Mesendoderm (in vitro differentiated cells): ENCODE results near the gene EID2B.

Experiments used
- DNase-seq: peaks from one replicate; pipeline ENCODE4 v3.0.0; 2013
- H2AK5ac ChIP-seq: 2 replicates; pipeline ENCODE4 v1.6.1; 2013; ENCODE audit warnings: low read length, inconsistent platforms
- H2BK120ac ChIP-seq: 2 replicates; pipeline ENCODE4 v1.6.1; 2013; ENCODE audit warnings: low read depth, mild to moderate bottlenecking, low read length, moderate library complexity, mixed read lengths
- H2BK15ac ChIP-seq: replicated peaks from 2 replicates; pipeline ENCODE4 v1.6.1; 2013; ENCODE audit warnings: low read depth, mild to moderate bottlenecking, moderate library complexity
- H2BK5ac ChIP-seq: 2 replicates; pipeline ENCODE4 v1.6.1; 2013; ENCODE audit warnings: low read length, inconsistent platforms
- H3K18ac ChIP-seq: 2 replicates; pipeline ENCODE4 v1.6.1; 2013; ENCODE audit warnings: mild to moderate bottlenecking, low read length, mixed read lengths
- H3K23ac ChIP-seq: one replicate; pipeline ENCODE4 v1.6.1; 2013; ENCODE audit warnings: low read length
- H3K27ac ChIP-seq: 2 replicates; pipeline ENCODE4 v1.5.1; 2013; ENCODE audit warnings: low read depth, mild to moderate bottlenecking, inconsistent platforms, low read length, moderate library complexity
- H3K27me3 ChIP-seq: 2 replicates; pipeline ENCODE4 v1.6.1; 2013; ENCODE audit warnings: low read length, control low read depth, mild to moderate bottlenecking, inconsistent platforms; ENCODE audit not compliant: insufficient read depth, poor library complexity
- H3K36me3 ChIP-seq: 2 replicates; pipeline ENCODE4 v1.6.1; 2013; ENCODE audit warnings: low read length, inconsistent platforms; ENCODE audit not compliant: control insufficient read depth, insufficient read depth
- H3K4ac ChIP-seq: one replicate; pipeline ENCODE4 v1.6.1; 2013; ENCODE audit warnings: low read depth, mild to moderate bottlenecking, low read length, moderate library complexity
- H3K4me1 ChIP-seq: 2 replicates; pipeline ENCODE4 v1.6.1; 2013; ENCODE audit warnings: low read depth, low read length, inconsistent platforms; ENCODE audit not compliant: control insufficient read depth
- H3K4me2 ChIP-seq: 2 replicates; pipeline ENCODE4 v1.6.1; 2013; ENCODE audit warnings: low read length
- H3K4me3 ChIP-seq: 2 replicates; pipeline ENCODE4 v1.5.1; 2013; ENCODE audit warnings: mild to moderate bottlenecking, low read length
- H3K56ac ChIP-seq: one replicate; pipeline ENCODE4 v1.6.1; 2013; ENCODE audit warnings: low read length
- H3K79me1 ChIP-seq: 2 replicates; pipeline ENCODE4 v1.6.1; 2013; ENCODE audit warnings: low read length, inconsistent platforms
- H3K79me2 ChIP-seq: 2 replicates; pipeline ENCODE4 v1.6.1; 2013; ENCODE audit warnings: mild to moderate bottlenecking, low read length; ENCODE audit not compliant: control insufficient read depth, insufficient read depth
- H3K9ac ChIP-seq: 2 replicates; pipeline ENCODE4 v1.6.1; 2013; ENCODE audit warnings: low read length, inconsistent platforms
- H4K5ac ChIP-seq: one replicate; pipeline ENCODE4 v1.6.1; 2013; ENCODE audit warnings: low read length
- H4K8ac ChIP-seq: one replicate; pipeline ENCODE4 v1.6.1; 2013; ENCODE audit warnings: low read depth, mild to moderate bottlenecking, control low read depth, low read length, moderate library complexity
- WGBS: extraction: QIAGEN DNeasy Blood & Tissue Kit; methylation state at CpG from one replicate; pipeline ENCODE4 v1.1.7; 2013; ENCODE audit warnings: low lambda C conversion rate, missing lambda C conversion rate; ENCODE audit not compliant: insufficient coverage; ENCODE audit errors: extremely low coverage; 5-methylcytosine and 5-hydroxymethylcytosine counted together

EID2B gene

DNA sequence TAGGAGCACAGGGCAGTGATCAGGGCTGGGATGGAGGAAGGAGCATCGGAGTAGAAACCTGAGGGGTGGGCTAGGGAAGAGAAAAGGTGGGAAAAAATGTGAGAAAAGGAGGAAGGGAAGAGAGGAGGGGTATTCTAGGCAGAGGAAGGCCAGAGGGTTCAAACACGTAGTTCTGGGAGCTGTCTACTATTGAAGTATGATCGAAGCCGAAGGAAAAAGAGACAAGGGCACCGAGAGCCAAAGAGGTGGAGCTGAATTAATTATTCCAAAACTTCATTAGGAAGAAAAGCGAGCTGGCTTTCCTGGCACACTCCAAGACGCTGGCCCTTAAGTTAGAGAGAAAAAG is 26.1 kb downstream of the EID2B start:
- H3K4ac ChIP-seq, result no peak overlapping the region
- no peak overlapping the region for H2BK120ac ChIP-seq
- no peak overlapping the region for H3K27ac ChIP-seq
- H3K23ac ChIP-seq, result no peak overlapping the region
- no CpG with 5 or more reads among the region's 7 CpGs for WGBS
- H2AK5ac ChIP-seq, result no peak overlapping the region
- H4K8ac ChIP-seq, result no peak overlapping the region
- H2BK5ac ChIP-seq, result no peak overlapping the region
- H3K79me1 ChIP-seq, result no peaks in the 10 kb centered on the region
- no peaks in the 10 kb centered on the region for H3K4me1 ChIP-seq
- H3K36me3 ChIP-seq, result no peaks in the 10 kb centered on the region
- no peak overlapping the region for H3K4me2 ChIP-seq
- DNase-seq, result no peak
- no peak overlapping the region for H3K56ac ChIP-seq
- H3K9ac ChIP-seq, result no peak overlapping the region
- no peaks in the 10 kb centered on the region for H3K79me2 ChIP-seq
- H2BK15ac ChIP-seq, result no peak overlapping the region
- H3K4me3 ChIP-seq, result no peak overlapping the region
- no peak overlapping the region for H3K18ac ChIP-seq
- H4K5ac ChIP-seq, result no peak overlapping the region
- peaks cover 15% of the 10 kb centered on the region for H3K27me3 ChIP-seq

DNA sequence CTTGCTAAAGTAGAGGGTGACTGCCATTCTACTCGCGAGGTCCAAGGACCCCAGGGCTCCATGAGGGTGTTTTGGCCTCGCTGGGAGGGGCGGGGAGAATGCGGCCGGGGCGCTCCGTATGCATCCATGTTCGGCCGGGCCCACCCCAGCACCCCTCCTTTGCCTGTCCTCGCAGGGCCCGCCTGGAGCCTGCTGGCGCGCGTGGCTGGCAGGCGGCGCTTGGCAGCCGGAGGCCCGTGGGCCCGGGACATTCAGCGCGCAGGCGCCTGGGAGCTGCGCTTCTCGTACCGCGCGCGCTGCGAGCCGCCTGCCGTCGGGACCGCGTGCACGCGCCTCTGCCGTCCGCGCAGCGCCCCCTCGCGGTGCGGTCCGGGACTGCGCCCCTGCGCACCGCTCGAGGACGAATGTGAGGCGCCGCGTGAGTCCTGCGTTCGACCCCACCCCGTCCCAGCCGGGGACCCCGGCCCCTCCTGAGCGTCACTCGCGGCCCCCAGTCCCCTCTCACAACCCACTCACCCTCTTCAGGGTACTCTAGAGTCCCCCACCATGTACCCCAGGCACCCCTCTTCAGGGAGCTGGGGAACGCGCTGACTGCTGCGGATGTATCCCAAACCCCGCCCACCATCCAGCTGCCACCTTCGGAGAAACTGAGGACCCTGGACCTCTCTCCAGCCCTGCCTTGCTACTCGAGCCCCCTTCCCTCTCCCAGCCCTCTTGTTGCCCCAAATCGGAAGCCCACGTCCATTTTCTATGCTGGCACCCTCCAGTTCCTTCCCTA is 29.8 kb downstream of the EID2B start:
- peak; percentile 88 for DNase-seq
- H3K79me2 ChIP-seq, result no peaks in the 10 kb centered on the region
- H3K4ac ChIP-seq, result no peak overlapping the region
- H2AK5ac ChIP-seq, result no peak overlapping the region
- H3K4me1 ChIP-seq, result no peaks in the 10 kb centered on the region
- no peak overlapping the region for H3K18ac ChIP-seq
- no peak overlapping the region for H2BK5ac ChIP-seq
- no peak overlapping the region for H3K23ac ChIP-seq
- H2BK15ac ChIP-seq, result no peak overlapping the region
- H3K27ac ChIP-seq, result no peak overlapping the region
- H3K56ac ChIP-seq, result peak overlapping the region; percentile 31
- no peak overlapping the region for H4K5ac ChIP-seq
- no peak overlapping the region for H3K4me2 ChIP-seq
- H3K9ac ChIP-seq, result peak overlapping the region; percentile 46
- no peak overlapping the region for H4K8ac ChIP-seq
- WGBS, result no CpG with 5 or more reads among the region's 69 CpGs
- H3K27me3 ChIP-seq, result peaks cover 26% of the 10 kb centered on the region
- no peaks in the 10 kb centered on the region for H3K79me1 ChIP-seq
- no peaks in the 10 kb centered on the region for H3K36me3 ChIP-seq
- H3K4me3 ChIP-seq, result no peak overlapping the region
- H2BK120ac ChIP-seq, result no peak overlapping the region

DNA sequence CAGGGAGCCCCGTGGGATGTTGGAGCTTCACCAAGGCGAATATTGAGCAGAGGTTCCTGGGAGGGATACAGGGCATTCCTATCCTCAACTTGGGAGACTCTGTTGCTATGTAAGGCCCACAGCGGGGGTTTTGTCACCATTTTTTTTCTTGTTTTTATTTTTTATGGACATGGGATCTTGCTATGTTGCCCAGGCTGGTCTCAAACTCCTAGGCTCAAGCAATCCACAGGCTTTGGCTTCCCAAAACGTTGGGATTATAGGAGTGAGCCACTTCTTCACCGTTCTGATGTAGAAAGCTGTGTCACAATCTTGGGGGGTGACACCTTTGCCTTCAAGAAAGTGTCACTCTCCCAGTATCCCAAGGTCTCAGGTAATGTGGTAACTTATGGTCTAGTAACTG is 31.3 kb downstream of the EID2B start:
- Histone ChIP-seq H3K79me1 (no peaks in the 10 kb centered on the region), H3K4me3 (no peak overlapping the region), H4K8ac (no peak overlapping the region), H3K4me1 (no peaks in the 10 kb centered on the region), H3K56ac (no peak overlapping the region), H2BK120ac (no peak overlapping the region), H3K79me2 (no peaks in the 10 kb centered on the region), H3K4ac (no peak overlapping the region), H3K27me3 (peaks cover 18% of the 10 kb centered on the region), H3K23ac (no peak overlapping the region), H4K5ac (no peak overlapping the region), H3K27ac (no peak overlapping the region), H2BK15ac (no peak overlapping the region), H3K4me2 (no peak overlapping the region), H3K9ac (no peak overlapping the region), H3K18ac (no peak overlapping the region), H2AK5ac (no peak overlapping the region), H2BK5ac (no peak overlapping the region), H3K36me3 (no peaks in the 10 kb centered on the region)
- no peak for DNase-seq
- no CpG with 5 or more reads among the region's 5 CpGs for WGBS

DNA sequence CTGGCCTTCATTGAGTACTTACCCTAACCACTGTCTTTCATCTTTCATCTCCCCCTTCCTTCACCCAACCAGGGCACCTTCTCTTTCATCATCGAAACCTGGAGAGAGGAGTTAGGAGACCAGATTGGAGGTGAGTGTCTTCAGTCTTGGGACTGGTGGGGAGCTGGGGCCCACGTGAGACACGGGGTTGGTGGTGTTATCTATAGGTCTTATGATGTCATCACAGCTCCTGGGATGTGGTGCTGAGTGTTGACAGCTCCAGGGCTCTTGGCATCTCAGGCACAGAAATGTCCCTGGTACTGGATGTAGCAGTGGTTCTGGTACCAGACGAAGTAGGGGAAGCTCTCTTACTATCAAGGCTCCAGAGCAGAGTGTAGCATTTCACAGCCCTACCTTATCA is 32.1 kb downstream of the EID2B start:
- Histone ChIP-seq H2BK120ac (no peak overlapping the region), H3K9ac (peak overlapping the region; percentile 31), H2BK15ac (no peak overlapping the region), H3K79me2 (no peaks in the 10 kb centered on the region), H3K4ac (no peak overlapping the region), H4K8ac (no peak overlapping the region), H3K27me3 (peaks cover 17% of the 10 kb centered on the region), H3K36me3 (no peaks in the 10 kb centered on the region), H3K23ac (no peak overlapping the region), H3K56ac (no peak overlapping the region), H3K4me1 (no peaks in the 10 kb centered on the region), H4K5ac (no peak overlapping the region), H3K4me3 (no peak overlapping the region), H3K27ac (no peak overlapping the region), H3K18ac (no peak overlapping the region), H2BK5ac (no peak overlapping the region), H2AK5ac (no peak overlapping the region), H3K4me2 (peak overlapping the region; percentile 26), H3K79me1 (no peaks in the 10 kb centered on the region)
- no peak for DNase-seq
- WGBS, result no CpG with 5 or more reads among the region's 4 CpGs

DNA sequence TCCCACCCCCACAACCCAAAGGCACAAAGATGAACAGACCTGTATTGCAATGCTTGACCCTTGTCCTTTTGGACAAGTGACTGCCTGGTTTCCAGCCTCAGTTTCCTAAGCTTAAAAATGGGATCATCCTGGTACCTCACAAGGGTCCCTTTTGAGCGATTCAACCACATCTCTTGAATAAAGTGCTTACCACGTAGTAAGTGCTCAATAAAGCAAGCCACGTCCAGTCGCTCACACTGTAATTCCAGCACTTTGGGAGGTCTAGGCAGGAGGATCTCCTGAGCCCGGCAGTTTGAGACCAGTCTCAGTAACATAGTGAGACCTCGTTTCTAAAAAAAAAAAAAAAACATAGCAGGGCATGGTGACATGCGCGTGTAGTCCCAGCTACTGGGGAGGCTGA is 32.7 kb downstream of the EID2B start:
- no CpG with 5 or more reads among the region's 8 CpGs for WGBS
- DNase-seq, result no peak
- Histone ChIP-seq H2BK5ac (no peak overlapping the region), H2AK5ac (no peak overlapping the region), H2BK15ac (no peak overlapping the region), H4K8ac (no peak overlapping the region), H3K36me3 (no peaks in the 10 kb centered on the region), H3K79me2 (no peaks in the 10 kb centered on the region), H3K4me3 (peak overlapping the region; percentile 13), H3K4ac (no peak overlapping the region), H3K18ac (no peak overlapping the region), H3K27ac (no peak overlapping the region), H3K79me1 (no peaks in the 10 kb centered on the region), H3K4me1 (no peaks in the 10 kb centered on the region), H3K23ac (no peak overlapping the region), H2BK120ac (no peak overlapping the region), H4K5ac (no peak overlapping the region), H3K27me3 (peaks cover 17% of the 10 kb centered on the region), H3K9ac (peak overlapping the region; percentile 80), H3K56ac (no peak overlapping the region), H3K4me2 (peak overlapping the region; percentile 10)
